Measurements from ENCODE around the gene DTNA. TPM values are rescaled to one million over a fixed set of nuclear protein-coding genes. Genes with fewer than 3 reads are reported as not detected.
A peak's percentile ranks its signal among the peaks of the same experiment; 100 is the strongest.

Gene DTNA
- total RNA-seq, 1 experiment from 2014 or later, result 1.6 TPM

DNA sequence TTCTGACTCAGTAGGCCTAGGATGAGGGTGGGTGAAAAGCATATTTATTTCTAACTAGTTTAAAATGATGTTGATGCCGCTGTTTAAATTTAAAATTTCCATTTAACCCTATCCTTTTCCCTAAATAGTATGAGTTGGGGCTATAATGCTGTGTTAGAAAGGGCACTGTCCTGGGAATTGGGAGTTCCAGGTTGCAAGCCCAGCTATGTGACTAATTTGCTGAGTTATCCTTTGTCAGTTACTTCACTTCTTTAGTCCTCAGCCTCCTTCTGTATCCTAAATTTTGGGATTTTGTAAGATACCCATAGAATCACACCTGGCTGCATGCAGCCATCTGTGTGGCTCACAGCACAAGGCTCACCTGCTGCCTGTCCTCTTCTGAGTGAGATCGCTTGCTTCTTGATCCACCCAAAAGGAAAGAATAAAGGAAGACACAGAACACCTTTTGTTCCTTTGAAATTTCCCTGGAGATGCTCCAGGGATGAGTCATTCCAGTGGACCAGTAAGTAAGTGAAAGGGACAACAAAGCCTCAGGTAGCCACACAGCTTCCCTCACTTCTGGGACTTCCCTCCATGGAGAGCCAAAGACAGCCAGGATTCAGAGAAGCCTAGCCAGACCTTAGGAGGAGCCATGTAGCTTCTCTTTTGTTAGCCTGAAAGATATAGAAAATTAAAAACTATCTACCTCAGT lies 97.2 kb downstream of the DTNA start:
- DNase-seq (ENCODE audit: low read depth), result no peak

GRCh38 chr18:34808389-34808788 lies 98.3 kb downstream of the DTNA start:
- no peak for DNase-seq (ENCODE audit: low read depth)

DNA sequence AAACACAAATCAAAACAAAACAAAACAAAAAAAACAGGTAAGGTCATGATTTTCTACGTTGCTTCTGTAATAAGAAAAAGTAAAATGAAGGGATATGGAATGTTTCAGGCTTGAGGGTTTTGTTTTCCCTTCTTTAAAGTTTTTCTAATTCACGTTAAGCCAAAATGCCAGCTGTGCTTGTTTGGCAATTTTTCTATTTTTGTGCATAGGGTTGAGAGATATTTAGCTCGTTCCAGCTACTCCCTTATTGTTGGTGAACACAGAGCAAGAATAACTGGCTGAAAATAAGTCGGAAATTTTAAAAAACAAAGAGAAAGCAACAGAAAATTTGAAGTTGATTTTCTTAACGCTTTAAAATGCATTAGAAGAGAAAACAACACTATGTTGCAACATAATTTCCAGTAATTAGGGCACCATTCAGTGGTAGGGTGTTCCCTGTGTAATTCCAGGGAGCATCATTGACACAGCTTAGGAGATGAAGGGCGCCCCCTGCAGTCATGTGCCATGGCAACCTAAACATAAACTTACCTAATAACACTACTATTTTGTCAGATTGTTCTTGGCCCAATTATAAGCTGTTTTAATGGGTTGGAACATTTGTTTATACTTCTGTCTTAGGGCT lies 99.5 kb downstream of the DTNA start:
- peak; percentile 8 for DNase-seq (ENCODE audit: low read depth)

DNA sequence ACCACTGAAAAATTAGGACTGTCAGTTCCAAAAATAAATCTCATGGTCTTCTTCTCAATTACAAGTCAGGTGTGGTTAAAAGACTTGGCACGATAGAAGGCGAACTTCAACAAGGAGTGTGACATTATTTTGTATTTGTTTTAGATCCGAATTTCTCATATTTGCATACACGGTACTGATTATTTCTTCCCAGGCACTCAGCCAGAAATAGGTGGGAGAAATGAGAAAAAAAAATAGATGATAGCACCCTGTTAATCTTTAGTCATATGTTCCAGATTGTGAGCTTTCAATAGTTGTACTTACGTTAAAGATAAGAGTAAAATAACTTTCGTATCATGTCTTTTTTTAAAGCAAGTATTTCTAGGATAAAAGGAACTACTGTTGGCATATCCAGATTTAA lies 106.1 kb downstream of the DTNA start:
- no peak for DNase-seq (ENCODE audit: low read depth)

GRCh38 chr18:34817636-34818035 lies 107.5 kb downstream of the DTNA start:
- no peak for DNase-seq (ENCODE audit: low read depth)

- DNase-seq (ENCODE audit: low read depth), result no peak
These were observed 108.0 kb downstream of the DTNA start for GRCh38 chr18:34818064-34818463.

GRCh38 chr18:34820360-34821065 lies 110.4 kb downstream of the DTNA start:
- DNase-seq (ENCODE audit: low read depth), result no peak

- DNase-seq (ENCODE audit: low read depth), result no peak
These were observed 111.6 kb downstream of the DTNA start for GRCh38 chr18:34821669-34822210.

DNA sequence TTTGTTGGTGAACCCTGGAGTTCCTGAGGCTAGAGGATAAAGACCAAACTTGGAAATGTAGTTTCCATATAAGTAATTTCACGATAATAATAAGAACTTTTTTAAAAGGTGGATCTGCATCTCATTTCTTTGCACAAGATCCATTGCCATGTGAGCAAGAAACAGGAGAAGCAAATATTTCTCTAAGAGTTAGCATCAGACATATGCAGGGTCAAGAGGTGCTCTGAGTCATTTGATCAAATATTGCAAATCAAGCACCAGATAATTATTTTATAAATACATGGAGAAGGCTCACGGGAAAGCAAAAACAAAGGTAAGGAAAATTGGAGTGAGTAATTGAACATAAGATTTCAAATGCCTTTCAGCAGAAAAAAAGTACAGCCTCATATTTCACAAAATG lies 118.0 kb downstream of the DTNA start:
- DNase-seq (ENCODE audit: low read depth), result no peak

GRCh38 chr18:34834897-34835296 lies 124.8 kb downstream of the DTNA start:
- DNase-seq (ENCODE audit: low read depth), result no peak

DNA sequence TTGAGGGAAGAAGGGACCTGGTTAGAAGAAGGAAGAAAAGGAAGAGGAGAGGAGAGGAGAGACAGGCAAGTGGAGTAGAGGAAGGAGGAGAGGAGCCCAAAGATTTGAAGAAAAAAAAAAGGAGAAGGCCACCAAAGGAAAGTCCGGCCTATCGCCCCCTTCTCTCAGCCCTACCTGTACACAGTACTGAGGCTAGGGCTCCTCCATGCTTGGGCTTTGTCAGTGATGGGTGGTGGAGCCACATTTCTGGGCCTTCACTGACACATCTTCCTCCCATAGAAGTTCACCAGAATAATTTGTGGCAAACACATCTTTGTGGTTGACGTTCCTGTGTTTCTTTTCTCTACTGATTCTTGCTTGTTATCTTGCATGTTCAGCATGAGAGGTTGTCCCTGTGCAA lies 125.4 kb downstream of the DTNA start:
- no peak for DNase-seq (ENCODE audit: low read depth)

DNA sequence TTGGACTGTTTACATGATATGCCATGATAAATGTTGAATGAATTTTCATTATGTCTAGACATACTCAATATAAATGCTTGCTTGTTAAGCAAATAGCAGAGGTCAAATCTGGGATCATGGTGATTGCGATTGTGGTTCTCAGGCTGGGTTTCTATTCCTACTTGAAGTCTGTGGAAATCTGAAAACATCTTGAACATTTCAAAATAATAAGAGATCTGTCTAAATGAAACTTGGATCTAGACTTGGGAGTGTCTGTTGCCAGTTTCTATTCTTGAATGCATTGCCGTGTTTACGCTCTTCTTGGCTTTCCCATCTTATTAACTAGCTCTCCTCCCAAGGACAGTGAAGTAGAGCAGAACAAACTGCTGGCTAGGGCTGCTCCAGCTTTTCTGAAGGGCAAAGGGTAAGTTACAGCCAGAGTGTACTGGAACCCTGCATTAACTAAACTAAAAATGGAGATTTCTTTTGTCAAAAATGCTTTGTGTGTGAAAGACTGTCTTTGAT lies 127.7 kb downstream of the DTNA start:
- DNase-seq (ENCODE audit: low read depth), result no peak

GRCh38 chr18:34838669-34839068 lies 128.6 kb downstream of the DTNA start:
- no peak for DNase-seq (ENCODE audit: low read depth)

DNA sequence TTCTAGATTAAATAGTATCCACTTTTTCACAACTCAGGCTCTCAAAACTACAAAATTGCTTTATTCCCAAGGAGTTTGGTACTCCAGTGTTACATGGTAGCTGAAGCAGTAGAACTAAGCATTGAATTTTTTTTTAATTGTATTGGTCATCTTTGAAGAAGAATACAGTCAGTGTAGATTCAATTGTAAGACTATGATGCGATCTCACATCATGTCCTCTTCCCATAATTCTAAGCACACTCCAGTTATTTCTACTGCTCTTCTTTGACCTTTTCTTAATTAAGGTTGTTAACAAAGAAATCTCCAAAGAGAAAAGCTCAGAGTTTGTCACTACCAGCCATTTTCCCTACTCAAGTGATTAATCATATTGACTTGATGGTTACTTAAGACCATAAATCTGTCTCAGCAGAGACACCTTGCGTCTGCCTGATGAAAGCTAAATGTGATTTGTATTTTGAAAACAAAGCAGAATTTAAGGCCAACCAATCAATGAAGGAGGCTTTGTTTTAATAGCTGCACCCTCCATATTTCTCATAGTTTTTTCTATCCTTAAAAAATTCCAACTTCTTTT lies 130.2 kb downstream of the DTNA start:
- no peak for DNase-seq (ENCODE audit: low read depth)

GRCh38 chr18:34841891-34842290 lies 131.8 kb downstream of the DTNA start:
- DNase-seq (ENCODE audit: low read depth), result no peak

DNA sequence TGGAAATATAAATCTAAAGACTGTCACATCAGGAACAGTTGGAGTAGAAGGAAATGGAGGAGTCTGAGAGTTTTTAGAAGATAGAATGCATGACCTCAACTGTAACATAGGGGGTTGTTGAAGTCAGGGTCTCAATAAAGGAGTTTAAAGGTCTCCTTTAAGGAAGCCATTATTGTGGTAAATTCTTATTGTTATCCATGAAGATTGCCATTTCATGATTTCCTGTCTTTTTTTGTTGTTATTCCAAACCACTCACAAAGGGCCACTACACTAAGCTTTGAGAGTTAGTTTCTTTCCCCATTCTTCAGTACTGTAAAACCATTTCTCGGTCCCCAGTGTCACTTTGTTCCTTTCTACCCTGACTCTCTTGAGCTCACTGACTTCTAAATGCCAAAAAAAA lies 134.0 kb downstream of the DTNA start:
- no peak for DNase-seq (ENCODE audit: low read depth)

DNA sequence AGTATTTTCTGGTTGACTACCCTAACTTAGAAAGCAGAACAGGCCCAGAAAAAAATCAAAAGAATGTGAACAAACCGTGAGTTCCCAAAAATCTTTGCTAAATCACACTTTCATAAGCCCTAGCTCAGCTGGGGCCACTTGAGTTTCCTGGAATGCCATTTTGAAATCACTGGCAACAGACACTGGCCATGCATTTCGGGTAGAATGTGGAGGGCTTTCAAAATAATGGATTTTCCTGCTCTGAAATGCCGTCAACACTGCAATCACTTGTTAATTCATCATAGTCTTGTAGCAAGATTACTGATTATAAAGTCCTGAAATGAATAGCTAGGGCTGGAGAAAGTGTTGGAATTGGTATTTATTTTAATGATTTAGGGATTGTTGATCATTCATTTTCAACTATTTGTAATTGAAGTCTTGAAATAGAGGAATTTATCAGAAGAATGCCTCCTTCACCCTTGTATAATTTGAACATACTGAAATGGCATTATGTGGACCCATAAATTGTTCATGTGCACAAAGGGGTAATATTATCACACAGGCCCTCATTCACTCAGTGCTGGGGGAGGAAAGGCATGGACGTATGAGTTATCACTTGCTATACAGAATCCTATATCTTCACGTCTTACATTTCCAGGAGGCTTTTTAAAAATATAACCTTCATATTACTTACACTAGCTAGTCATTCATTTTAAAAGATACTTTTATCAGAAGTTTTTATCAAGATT lies 134.8 kb downstream of the DTNA start:
- DNase-seq (ENCODE audit: low read depth), result no peak

- no peak for DNase-seq (ENCODE audit: low read depth)
These were observed 137.3 kb downstream of the DTNA start for GRCh38 chr18:34847408-34847807.

DNA sequence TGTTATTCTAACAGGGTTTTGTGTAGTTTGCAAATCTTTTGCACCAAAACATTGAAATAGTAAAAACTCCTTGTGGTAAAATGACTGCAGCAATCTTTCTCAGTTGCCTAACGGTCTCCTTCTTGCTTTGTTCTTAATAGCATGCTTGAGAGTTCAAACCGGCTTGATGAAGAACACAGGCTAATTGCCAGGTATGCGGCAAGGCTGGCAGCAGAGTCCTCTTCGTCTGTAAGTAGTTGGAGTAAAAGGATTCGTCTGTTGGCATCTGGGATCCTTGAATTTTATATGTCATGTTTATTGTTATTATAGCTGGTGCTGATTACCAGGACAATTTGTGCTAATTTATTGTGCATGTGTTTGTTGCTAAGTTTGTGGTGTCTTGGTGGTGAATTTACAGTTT lies 138.1 kb downstream of the DTNA start:
- DNase-seq (ENCODE audit: low read depth), result no peak

GRCh38 chr18:34848695-34849094 lies 138.6 kb downstream of the DTNA start:
- DNase-seq (ENCODE audit: low read depth), result no peak

- DNase-seq (ENCODE audit: low read depth), result no peak
These were observed 147.2 kb downstream of the DTNA start for GRCh38 chr18:34857320-34857719.

DNA sequence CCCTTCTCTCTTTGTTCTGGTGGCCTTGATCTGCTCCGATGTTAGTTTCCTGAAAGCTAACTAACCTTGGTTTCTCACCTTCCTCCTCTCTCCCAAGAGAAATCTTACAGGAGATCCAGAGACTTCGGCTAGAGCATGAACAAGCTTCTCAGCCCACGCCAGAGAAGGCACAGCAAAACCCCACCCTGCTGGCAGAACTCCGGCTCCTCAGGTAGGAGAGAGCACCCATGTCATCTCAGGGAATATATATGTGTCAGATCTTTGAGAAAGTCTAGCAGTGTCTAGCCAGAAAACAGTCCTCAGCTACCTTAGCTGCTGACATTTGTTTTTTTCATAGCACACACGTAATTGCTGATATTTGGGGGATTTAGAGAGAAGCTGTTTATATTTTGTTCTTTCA lies 148.1 kb downstream of the DTNA start:
- DNase-seq (ENCODE audit: low read depth), result no peak

Data from RPMI7951 (cell line).